WTC11 (cell line): ENCODE data around the gene ADNP2. TPM values are rescaled to one million over a fixed set of nuclear protein-coding genes. Genes with fewer than 3 reads are reported as not detected.

ENCODE experiments used
- ATAC-seq: fragments of 200-7000 bp; cut with Tn5 transposase; 2 replicates; pipeline ENCODE4 v1.10.0; 2021; ENCODE audit warnings: mild to moderate bottlenecking, moderate library complexity
- CTCF ChIA-PET: fragments of 300-600 bp; sonication (Branson Sonifier 250); formaldehyde crosslinking; loops from one replicate; lab custom pipeline; 2021; ENCODE audit warnings: antibody characterized with exemption; lab: Charles Lee
- POLR2A ChIA-PET: fragments of 350-600 bp; sonication (Branson Sonifier 250); formaldehyde crosslinking; loops from one replicate; lab custom pipeline; 2021; ENCODE audit warnings: antibody characterized with exemption; lab: Charles Lee
- DNase-seq: peaks from one replicate; pipeline ENCODE4 v3.0.0; 2021; ENCODE audit warnings: low spot score
- H3K27ac Mint-ChIP-seq: 2 replicates; pipeline ENCODE4 v1.8.0; 2021; ENCODE audit warnings: mixed read lengths
- H3K27me3 Mint-ChIP-seq: 2 replicates; pipeline ENCODE4 v1.8.0; 2021; ENCODE audit warnings: low read depth, mild to moderate bottlenecking, moderate library complexity, mixed read lengths
- H3K36me3 Mint-ChIP-seq: 2 replicates; pipeline ENCODE4 v1.8.0; 2021; ENCODE audit warnings: mixed read lengths
- H3K4me1 Mint-ChIP-seq: 2 replicates; pipeline ENCODE4 v1.8.0; 2022; ENCODE audit warnings: mixed read lengths
- H3K4me3 Mint-ChIP-seq: 2 replicates; pipeline ENCODE4 v1.8.0; 2021; ENCODE audit warnings: mild to moderate bottlenecking, moderate library complexity, mixed read lengths
- H3K9me3 Mint-ChIP-seq: 2 replicates; pipeline ENCODE4 v1.8.0; 2021; ENCODE audit warnings: mixed read lengths
- ATF1 ChIP-seq: sonication (generic); formaldehyde crosslinking; IDR thresholded peaks from 2 replicates; pipeline ENCODE4 v1.8.1; 2023; ENCODE audit warnings: mild to moderate bottlenecking, moderate library complexity, missing genetic modification reagents
- CREM ChIP-seq: sonication (generic); formaldehyde crosslinking; IDR thresholded peaks from 2 replicates; pipeline ENCODE4 v1.8.1; 2022; ENCODE audit warnings: mild to moderate bottlenecking, missing genetic modification reagents, moderate library complexity
- JUN ChIP-seq: sonication (generic); formaldehyde crosslinking; IDR thresholded peaks from 2 replicates; pipeline ENCODE4 v1.8.0; 2023; ENCODE audit warnings: mild to moderate bottlenecking, missing genetic modification reagents
- KAT7 ChIP-seq: sonication (generic); formaldehyde crosslinking; IDR thresholded peaks from 2 replicates; pipeline ENCODE4 v1.8.1; 2023; ENCODE audit warnings: missing genetic modification reagents, mild to moderate bottlenecking, borderline replicate concordance
- NFE2L1 ChIP-seq: sonication (generic); formaldehyde crosslinking; IDR thresholded peaks from 2 replicates; pipeline ENCODE4 v1.8.1; 2023; ENCODE audit warnings: missing genetic modification reagents
- PRRX2 ChIP-seq: fragments of 250-450 bp; sonication (Bioruptor Pico); IDR thresholded peaks from 2 replicates; pipeline ENCODE4 v1.8.0; 2021; ENCODE audit warnings: mild to moderate bottlenecking
- RELA ChIP-seq: sonication (generic); formaldehyde crosslinking; IDR thresholded peaks from 2 replicates; pipeline ENCODE4 v1.8.1; 2022; ENCODE audit warnings: missing genetic modification reagents, mild to moderate bottlenecking, borderline replicate concordance
- TEAD1 ChIP-seq: sonication (generic); formaldehyde crosslinking; IDR thresholded peaks from 2 replicates; pipeline ENCODE4 v1.8.0; 2022; ENCODE audit warnings: mild to moderate bottlenecking, missing genetic modification reagents
- ZNF138 ChIP-seq: sonication (generic); formaldehyde crosslinking; conservative IDR thresholded peaks from 2 replicates; pipeline ENCODE4 v1.8.1; 2022; ENCODE audit warnings: mild to moderate bottlenecking, moderate library complexity, missing genetic modification reagents
- ZNF317 ChIP-seq: sonication (generic); formaldehyde crosslinking; IDR thresholded peaks from 2 replicates; pipeline ENCODE4 v1.8.1; 2023; ENCODE audit warnings: low read depth, mild to moderate bottlenecking, moderate library complexity, missing genetic modification reagents, borderline replicate concordance
- ZNF396 ChIP-seq: fragments of 250-450 bp; sonication (Bioruptor Pico); IDR thresholded peaks from 2 replicates; pipeline ENCODE4 v1.8.0; 2021; ENCODE audit warnings: mild to moderate bottlenecking, moderate library complexity, borderline replicate concordance
- total RNA-seq: library from RNA; stranded (reverse); gene quantifications from 3 replicates; pipeline ENCODE4 v1.2.3, GENCODE V29; 2021
- TF ChIP-seq, protein P1 (sequence below): fragments of 250-450 bp; sonication (Bioruptor Pico); IDR thresholded peaks from 2 replicates; pipeline ENCODE4 v1.9.0; 2021; ENCODE audit warnings: mild to moderate bottlenecking
- TF ChIP-seq, protein P2 (sequence below): sonication (generic); formaldehyde crosslinking; IDR thresholded peaks from 2 replicates; pipeline ENCODE4 v1.8.0; 2022; ENCODE audit warnings: mild to moderate bottlenecking, missing genetic modification reagents
- TF ChIP-seq, protein P3 (sequence below): fragments of 250-450 bp; sonication (Bioruptor Pico); conservative IDR thresholded peaks from 2 replicates; pipeline ENCODE4 v1.9.0; 2021; ENCODE audit warnings: mild to moderate bottlenecking
- TF ChIP-seq, protein P4 (sequence below): fragments of 250-450 bp; sonication (Bioruptor Pico); IDR thresholded peaks from 2 replicates; pipeline ENCODE4 v2.1.2; 2022; ENCODE audit warnings: mild to moderate bottlenecking, moderate library complexity
- TF ChIP-seq, protein P5 (sequence below): sonication (generic); formaldehyde crosslinking; conservative IDR thresholded peaks from 2 replicates; pipeline ENCODE4 v1.8.1; 2022; ENCODE audit warnings: mild to moderate bottlenecking, missing genetic modification reagents
- TF ChIP-seq, protein P6 (sequence below): sonication (generic); formaldehyde crosslinking; IDR thresholded peaks from 2 replicates; pipeline ENCODE4 v1.8.0; 2022; ENCODE audit warnings: mild to moderate bottlenecking, missing genetic modification reagents
- TF ChIP-seq, protein P7 (sequence below): sonication (generic); formaldehyde crosslinking; IDR thresholded peaks from 2 replicates; pipeline ENCODE4 v1.8.1; 2023; ENCODE audit warnings: mild to moderate bottlenecking, missing genetic modification reagents, moderate library complexity
- TF ChIP-seq, protein P8 (sequence below): sonication (generic); formaldehyde crosslinking; IDR thresholded peaks from 2 replicates; pipeline ENCODE4 v1.8.1; 2023; ENCODE audit warnings: mild to moderate bottlenecking, moderate library complexity, missing genetic modification reagents

The ADNP2 gene
- total RNA-seq, 1 experiment from 2014 or later = 56.0 TPM

DNA sequence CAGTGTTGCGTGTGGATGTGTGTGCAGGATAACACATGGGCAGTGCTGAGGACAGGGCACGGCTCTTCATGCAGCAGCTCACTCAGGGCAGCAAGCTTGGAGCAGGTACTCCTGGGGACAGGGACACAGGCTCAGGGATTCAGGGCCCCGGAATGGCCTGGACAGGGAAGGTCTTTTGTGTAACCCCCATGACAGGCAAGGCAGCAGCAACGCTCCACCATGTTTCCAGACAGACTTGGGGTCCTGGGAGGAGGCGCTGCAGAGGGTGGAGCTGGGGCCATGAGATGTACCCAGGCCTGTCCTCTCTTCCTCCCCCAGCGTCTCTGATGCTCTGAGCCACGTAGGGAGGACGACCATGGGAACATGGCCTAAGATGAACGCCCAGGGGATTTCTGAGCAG lies 58.3 kb downstream of the ADNP2 start:
- DNase-seq (no peak), ATAC-seq (no peak)
- Mint-ChIP-seq H3K9me3 (peaks cover 41% of the 10 kb centered on the region), H3K27ac (no peak overlapping the region), H3K27me3 (peaks cover 4% of the 10 kb centered on the region), H3K4me3 (no peak overlapping the region), H3K4me1 (no peaks in the 10 kb centered on the region; the same call in 1 of the 2 replicates), H3K36me3 (peaks cover 36% of the 10 kb centered on the region)
- TF ChIP-seq CREM (CRISPR knock-in tag) (no peak), RELA (CRISPR knock-in tag) (no peak), ATF1 (CRISPR knock-in tag) (no peak), ZNF396 (CRISPR knock-in tag) (no peak), KAT7 (CRISPR knock-in tag) (no peak), TEAD1 (CRISPR knock-in tag) (no peak), PRRX2 (no peak), JUN (no peak), ZNF138 (CRISPR knock-in tag) (no peak), ZNF317 (CRISPR knock-in tag) (no peak), NFE2L1 (CRISPR knock-in tag) (no peak)
- TF ChIP-seq, protein P1, sequence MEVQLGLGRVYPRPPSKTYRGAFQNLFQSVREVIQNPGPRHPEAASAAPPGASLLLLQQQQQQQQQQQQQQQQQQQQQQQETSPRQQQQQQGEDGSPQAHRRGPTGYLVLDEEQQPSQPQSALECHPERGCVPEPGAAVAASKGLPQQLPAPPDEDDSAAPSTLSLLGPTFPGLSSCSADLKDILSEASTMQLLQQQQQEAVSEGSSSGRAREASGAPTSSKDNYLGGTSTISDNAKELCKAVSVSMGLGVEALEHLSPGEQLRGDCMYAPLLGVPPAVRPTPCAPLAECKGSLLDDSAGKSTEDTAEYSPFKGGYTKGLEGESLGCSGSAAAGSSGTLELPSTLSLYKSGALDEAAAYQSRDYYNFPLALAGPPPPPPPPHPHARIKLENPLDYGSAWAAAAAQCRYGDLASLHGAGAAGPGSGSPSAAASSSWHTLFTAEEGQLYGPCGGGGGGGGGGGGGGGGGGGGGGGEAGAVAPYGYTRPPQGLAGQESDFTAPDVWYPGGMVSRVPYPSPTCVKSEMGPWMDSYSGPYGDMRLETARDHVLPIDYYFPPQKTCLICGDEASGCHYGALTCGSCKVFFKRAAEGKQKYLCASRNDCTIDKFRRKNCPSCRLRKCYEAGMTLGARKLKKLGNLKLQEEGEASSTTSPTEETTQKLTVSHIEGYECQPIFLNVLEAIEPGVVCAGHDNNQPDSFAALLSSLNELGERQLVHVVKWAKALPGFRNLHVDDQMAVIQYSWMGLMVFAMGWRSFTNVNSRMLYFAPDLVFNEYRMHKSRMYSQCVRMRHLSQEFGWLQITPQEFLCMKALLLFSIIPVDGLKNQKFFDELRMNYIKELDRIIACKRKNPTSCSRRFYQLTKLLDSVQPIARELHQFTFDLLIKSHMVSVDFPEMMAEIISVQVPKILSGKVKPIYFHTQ (CRISPR knock-in tag) = no peak
- TF ChIP-seq, protein P2, sequence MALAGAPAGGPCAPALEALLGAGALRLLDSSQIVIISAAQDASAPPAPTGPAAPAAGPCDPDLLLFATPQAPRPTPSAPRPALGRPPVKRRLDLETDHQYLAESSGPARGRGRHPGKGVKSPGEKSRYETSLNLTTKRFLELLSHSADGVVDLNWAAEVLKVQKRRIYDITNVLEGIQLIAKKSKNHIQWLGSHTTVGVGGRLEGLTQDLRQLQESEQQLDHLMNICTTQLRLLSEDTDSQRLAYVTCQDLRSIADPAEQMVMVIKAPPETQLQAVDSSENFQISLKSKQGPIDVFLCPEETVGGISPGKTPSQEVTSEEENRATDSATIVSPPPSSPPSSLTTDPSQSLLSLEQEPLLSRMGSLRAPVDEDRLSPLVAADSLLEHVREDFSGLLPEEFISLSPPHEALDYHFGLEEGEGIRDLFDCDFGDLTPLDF (CRISPR knock-in tag) = no peak
- TF ChIP-seq, protein P3, sequence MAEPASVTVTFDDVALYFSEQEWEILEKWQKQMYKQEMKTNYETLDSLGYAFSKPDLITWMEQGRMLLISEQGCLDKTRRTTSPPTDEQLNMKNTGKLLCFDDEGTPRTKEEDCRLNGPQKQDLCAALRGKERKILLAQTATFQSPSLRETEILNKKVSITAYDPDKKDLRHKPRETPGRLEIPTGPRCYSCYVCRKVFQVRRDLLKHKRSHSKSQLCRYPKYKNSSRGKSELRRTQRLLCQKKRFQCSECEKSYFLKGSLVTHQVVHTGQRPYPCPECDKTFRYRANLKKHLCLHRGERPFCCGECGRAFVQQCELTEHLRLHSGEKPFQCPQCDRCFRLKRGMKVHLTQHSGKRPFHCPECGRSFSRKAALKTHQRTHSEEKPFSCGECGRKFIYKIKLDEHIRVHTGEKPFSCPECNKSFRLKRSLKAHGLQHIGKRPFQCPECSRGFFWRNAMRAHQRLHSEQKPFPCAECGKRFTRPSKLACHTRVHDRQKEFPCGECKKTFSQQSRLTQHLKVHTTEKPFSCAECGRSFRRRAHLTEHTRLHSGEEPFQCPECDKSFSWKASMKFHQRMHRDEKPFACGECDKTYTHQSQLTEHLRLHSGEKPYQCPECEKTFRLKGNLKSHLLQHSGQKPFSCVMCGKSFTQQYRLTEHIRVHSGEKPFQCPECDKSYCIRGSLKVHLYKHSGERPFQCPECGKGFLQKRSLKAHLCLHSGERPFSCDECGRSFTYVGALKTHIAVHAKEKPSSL (CRISPR knock-in tag) = no peak
- TF ChIP-seq, protein P4, sequence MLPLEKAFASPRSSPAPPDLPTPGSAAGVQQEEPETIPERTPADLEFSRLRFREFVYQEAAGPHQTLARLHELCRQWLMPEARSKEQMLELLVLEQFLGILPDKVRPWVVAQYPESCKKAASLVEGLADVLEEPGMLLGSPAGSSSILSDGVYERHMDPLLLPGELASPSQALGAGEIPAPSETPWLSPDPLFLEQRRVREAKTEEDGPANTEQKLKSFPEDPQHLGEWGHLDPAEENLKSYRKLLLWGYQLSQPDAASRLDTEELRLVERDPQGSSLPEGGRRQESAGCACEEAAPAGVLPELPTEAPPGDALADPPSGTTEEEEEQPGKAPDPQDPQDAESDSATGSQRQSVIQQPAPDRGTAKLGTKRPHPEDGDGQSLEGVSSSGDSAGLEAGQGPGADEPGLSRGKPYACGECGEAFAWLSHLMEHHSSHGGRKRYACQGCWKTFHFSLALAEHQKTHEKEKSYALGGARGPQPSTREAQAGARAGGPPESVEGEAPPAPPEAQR (CRISPR knock-in tag) = no peak
- TF ChIP-seq, protein P5, sequence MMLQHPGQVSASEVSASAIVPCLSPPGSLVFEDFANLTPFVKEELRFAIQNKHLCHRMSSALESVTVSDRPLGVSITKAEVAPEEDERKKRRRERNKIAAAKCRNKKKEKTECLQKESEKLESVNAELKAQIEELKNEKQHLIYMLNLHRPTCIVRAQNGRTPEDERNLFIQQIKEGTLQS (CRISPR knock-in tag) = no peak
- TF ChIP-seq, protein P6, sequence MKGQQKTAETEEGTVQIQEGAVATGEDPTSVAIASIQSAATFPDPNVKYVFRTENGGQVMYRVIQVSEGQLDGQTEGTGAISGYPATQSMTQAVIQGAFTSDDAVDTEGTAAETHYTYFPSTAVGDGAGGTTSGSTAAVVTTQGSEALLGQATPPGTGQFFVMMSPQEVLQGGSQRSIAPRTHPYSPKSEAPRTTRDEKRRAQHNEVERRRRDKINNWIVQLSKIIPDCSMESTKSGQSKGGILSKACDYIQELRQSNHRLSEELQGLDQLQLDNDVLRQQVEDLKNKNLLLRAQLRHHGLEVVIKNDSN (CRISPR knock-in tag) = no peak
- TF ChIP-seq, protein P7, sequence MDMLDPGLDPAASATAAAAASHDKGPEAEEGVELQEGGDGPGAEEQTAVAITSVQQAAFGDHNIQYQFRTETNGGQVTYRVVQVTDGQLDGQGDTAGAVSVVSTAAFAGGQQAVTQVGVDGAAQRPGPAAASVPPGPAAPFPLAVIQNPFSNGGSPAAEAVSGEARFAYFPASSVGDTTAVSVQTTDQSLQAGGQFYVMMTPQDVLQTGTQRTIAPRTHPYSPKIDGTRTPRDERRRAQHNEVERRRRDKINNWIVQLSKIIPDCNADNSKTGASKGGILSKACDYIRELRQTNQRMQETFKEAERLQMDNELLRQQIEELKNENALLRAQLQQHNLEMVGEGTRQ (CRISPR knock-in tag) = no peak
- TF ChIP-seq, protein P8, sequence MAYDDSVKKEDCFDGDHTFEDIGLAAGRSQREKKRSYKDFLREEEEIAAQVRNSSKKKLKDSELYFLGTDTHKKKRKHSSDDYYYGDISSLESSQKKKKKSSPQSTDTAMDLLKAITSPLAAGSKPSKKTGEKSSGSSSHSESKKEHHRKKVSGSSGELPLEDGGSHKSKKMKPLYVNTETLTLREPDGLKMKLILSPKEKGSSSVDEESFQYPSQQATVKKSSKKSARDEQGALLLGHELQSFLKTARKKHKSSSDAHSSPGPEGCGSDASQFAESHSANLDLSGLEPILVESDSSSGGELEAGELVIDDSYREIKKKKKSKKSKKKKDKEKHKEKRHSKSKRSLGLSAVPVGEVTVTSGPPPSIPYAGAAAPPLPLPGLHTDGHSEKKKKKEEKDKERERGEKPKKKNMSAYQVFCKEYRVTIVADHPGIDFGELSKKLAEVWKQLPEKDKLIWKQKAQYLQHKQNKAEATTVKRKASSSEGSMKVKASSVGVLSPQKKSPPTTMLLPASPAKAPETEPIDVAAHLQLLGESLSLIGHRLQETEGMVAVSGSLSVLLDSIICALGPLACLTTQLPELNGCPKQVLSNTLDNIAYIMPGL (CRISPR knock-in tag) = no peak
- ChIA-PET CTCF (interaction anchor here (0.8 to 1.2 kb wide), 3 partner anchors 7 to 80 kb away, joined by 3 read pairs; partner anchors contain the start of gene PARD6G), POLR2A (no interaction called here)
